B cell (primary cell): ENCODE results near the gene SBK1. TPM values are rescaled to one million over a fixed set of nuclear protein-coding genes. Genes with fewer than 3 reads are reported as not detected.

Experiments used
- ATAC-seq: fragments of 200-7000 bp; cut with Tn5 transposase; one replicate; pipeline ENCODE4 v1.10.0; 2021; ENCODE audit warnings: low read depth, mild to moderate bottlenecking, moderate number of reproducible peaks, moderate library complexity
- CTCF ChIA-PET: fragments of 350-600 bp; sonication (Branson Sonifier 250); formaldehyde crosslinking; loops from one replicate; lab custom pipeline; 2021; ENCODE audit warnings: antibody characterized with exemption, inconsistent platforms; lab: Charles Lee
- POLR2A ChIA-PET: fragments of 350-600 bp; sonication (Branson Sonifier 250); formaldehyde crosslinking; loops from one replicate; lab custom pipeline; 2021; ENCODE audit warnings: antibody characterized with exemption; lab: Charles Lee
- DNase-seq: peaks from one replicate; pipeline ENCODE4 v3.0.0; 2013
- H2AFZ ChIP-seq: 2 replicates; pipeline ENCODE4 v1.6.1; 2012; ENCODE audit warnings: mild to moderate bottlenecking, low read depth, low read length; ENCODE audit not compliant: insufficient read depth, poor library complexity, severe bottlenecking
- H3K27ac ChIP-seq, 2 donors: 1 replicate in 1 of 2; 2 replicates in 1 of 2; pipeline ENCODE4 v1.5.1; 2012 to 2013; ENCODE audit warnings: low read length in 2 of 2, mild to moderate bottlenecking in 2 of 2, moderate library complexity in 1 of 2
- H3K27me3 ChIP-seq, 4 experiments: fragments of 200-600 bp in 1 of 4; sonication (generic) in 1 of 4; replicated peaks in 1 of 4; 1 replicate in 2 of 4; 2 replicates in 2 of 4; pipeline versions ENCODE4 v1.6.1 to v1.7.0; 2013 to 2016; ENCODE audit warnings: low read length in 3 of 4, mild to moderate bottlenecking in 2 of 4, mixed read lengths in 1 of 4, moderate library complexity in 1 of 4; ENCODE audit not compliant: insufficient read depth in 4 of 4, control insufficient read depth in 3 of 4; ENCODE audit errors: control extremely low read depth in 1 of 4
- H3K36me3 ChIP-seq, 2 experiments: replicated peaks in 1 of 2; 1 replicate in 1 of 2; 2 replicates in 1 of 2; pipeline versions ENCODE4 v1.6.1 to v1.7.1; 2013; ENCODE audit warnings: low read length in 1 of 2; ENCODE audit not compliant: insufficient read depth in 2 of 2, control insufficient read depth in 1 of 2; ENCODE audit errors: control extremely low read depth in 1 of 2, extremely low read depth in 1 of 2
- H3K4me1 ChIP-seq, 2 donors: fragments of 200-600 bp in 1 of 2; sonication (generic) in 1 of 2; 1 replicate in 1 of 2; 2 replicates in 1 of 2; pipeline versions ENCODE4 v1.5.1 to v1.6.1; 2013 to 2017; ENCODE audit warnings: low read length in 2 of 2; ENCODE audit not compliant: control insufficient read depth in 2 of 2, insufficient read depth in 2 of 2
- H3K4me2 ChIP-seq: replicated peaks from 2 replicates; pipeline ENCODE3; 2012; ENCODE audit warnings: mild to moderate bottlenecking, low read depth, low read length; ENCODE audit not compliant: poor library complexity, severe bottlenecking
- H3K4me3 ChIP-seq, 5 experiments: fragments of 200-600 bp in 1 of 5; sonication (generic) in 1 of 5; 1 replicate in 3 of 5; 2 replicates in 2 of 5; pipeline versions ENCODE4 v1.5.1 to v1.7.0; 2011 to 2016; ENCODE audit warnings: low read length in 4 of 5, mild to moderate bottlenecking in 4 of 5, low read depth in 2 of 5, control low read depth in 1 of 5, moderate library complexity in 1 of 5; ENCODE audit not compliant: insufficient read depth in 1 of 5; ENCODE audit errors: control extremely low read depth in 1 of 5, extremely low read depth in 1 of 5
- H3K79me2 ChIP-seq: fragments of 200-600 bp; sonication (generic); one replicate; pipeline ENCODE4 v1.6.0; 2016; ENCODE audit warnings: low read length; ENCODE audit not compliant: control insufficient read depth, insufficient read depth
- H3K9ac ChIP-seq: fragments of 200-600 bp; sonication (generic); 2 replicates; pipeline ENCODE4 v1.6.1; 2017; ENCODE audit warnings: mild to moderate bottlenecking, low read length, moderate library complexity
- H3K9me3 ChIP-seq, 3 donors: one replicate each; pipeline versions ENCODE4 v1.6.1 to v1.7.1; 2013; ENCODE audit warnings: low read length in 2 of 3; ENCODE audit not compliant: control insufficient read depth in 2 of 3, insufficient read depth in 1 of 3; ENCODE audit errors: control extremely low read depth in 1 of 3
- H4K20me1 ChIP-seq: 2 replicates; pipeline ENCODE4 v1.6.0; 2012; ENCODE audit warnings: mild to moderate bottlenecking, low read length; ENCODE audit not compliant: insufficient read depth, control insufficient read depth, poor library complexity, severe bottlenecking
- H3K27ac Mint-ChIP-seq: one replicate; pipeline ENCODE4 v1.8.0; 2021; ENCODE audit warnings: mixed read lengths
- H3K27me3 Mint-ChIP-seq: one replicate; pipeline ENCODE4 v1.8.0; 2021; ENCODE audit warnings: mixed read lengths
- H3K4me1 Mint-ChIP-seq: one replicate; pipeline ENCODE4 v1.8.0; 2021; ENCODE audit warnings: mixed read lengths
- H3K4me3 Mint-ChIP-seq: one replicate; pipeline ENCODE4 v1.8.0; 2021; ENCODE audit warnings: mixed read lengths
- H3K9me3 Mint-ChIP-seq: one replicate; pipeline ENCODE4 v1.8.0; 2022; ENCODE audit warnings: mixed read lengths; ENCODE audit not compliant: insufficient read depth
- EZH2 ChIP-seq: IDR thresholded peaks from 2 replicates; pipeline ENCODE4 v1.6.1; 2012; ENCODE audit warnings: borderline replicate concordance, low read depth, mild to moderate bottlenecking, moderate library complexity, low read length; ENCODE audit not compliant: insufficient read depth, poor library complexity, severe bottlenecking
- WGBS: methylation state at CpG from one replicate; pipeline ENCODE4 v1.1.5; 2013; ENCODE audit warnings: missing lambda C conversion rate; ENCODE audit not compliant: insufficient coverage; 5-methylcytosine and 5-hydroxymethylcytosine counted together
- intact Hi-C: fragments of 100-400 bp; cut with micrococcal nuclease; formaldehyde crosslinking; loops from one replicate; pipeline ENCODE4 v1.10.0; 2022
- polyA plus RNA-seq: library from polyadenylated mRNA; depleted of rRNA; stranded (reverse); fragments of >200 nt; gene quantifications from 2 replicates; pipeline ENCODE4 v1.2.3, GENCODE V29; 2012
- total RNA-seq, 2 donors: library from RNA; stranded (reverse); fragments of 120-200 nt in 1 of 2; gene quantifications; 1 replicate in 1 of 2; 2 replicates in 1 of 2; pipeline versions ENCODE4 v1.2.3 to v1.2.4, GENCODE V29; 2013 to 2022
- TF ChIP-seq, protein P1 (sequence below): fragments of 200-600 bp; IDR thresholded peaks from one replicate; pipeline ENCODE4 v1.8.0; 2022; ENCODE audit warnings: antibody characterized with exemption, mild to moderate bottlenecking

Gene SBK1
- total and polyA plus RNA-seq, 2 donors (not counting 1 experiment from before 2014, with no cell fraction given) = 0.22 to 1.3 TPM

DNA sequence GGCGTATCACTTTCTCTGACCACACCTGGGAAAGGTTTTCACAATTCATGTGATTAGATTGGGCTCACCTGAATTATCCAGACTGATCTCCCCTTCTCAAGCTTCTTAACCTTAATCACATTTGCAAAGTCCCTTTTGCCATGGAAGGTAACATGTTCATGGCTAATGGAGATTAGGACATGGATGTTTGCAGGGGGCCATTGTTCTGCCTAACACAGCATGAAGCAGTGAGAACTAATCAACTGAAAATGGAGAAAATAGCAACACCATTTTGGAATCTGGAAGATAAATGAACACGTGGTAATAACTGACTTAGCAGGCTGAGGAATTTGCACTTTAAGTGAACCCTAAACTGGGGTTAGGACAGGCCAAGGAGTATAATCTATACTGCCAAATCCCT, 25.0 kb upstream of the SBK1 start:
- peaks cover 0 to 7% (median 0%) of the 10 kb centered on the region in 4 experiments for H3K27me3 ChIP-seq
- H3K79me2 ChIP-seq = no peaks in the 10 kb centered on the region
- no peaks in the 10 kb centered on the region for H4K20me1 ChIP-seq
- no peak overlapping the region for H3K27ac ChIP-seq
- Mint-ChIP-seq H3K4me3 (no peak overlapping the region), H3K4me1 (no peaks in the 10 kb centered on the region), H3K27me3 (peaks cover 27% of the 10 kb centered on the region), H3K27ac (no peak overlapping the region), H3K9me3 (no peaks in the 10 kb centered on the region)
- H3K9me3 ChIP-seq = peaks cover 0 to 9% (median 0%) of the 10 kb centered on the region in 3 donors
- TF ChIP-seq EZH2 = no peak
- TF ChIP-seq, protein P1, sequence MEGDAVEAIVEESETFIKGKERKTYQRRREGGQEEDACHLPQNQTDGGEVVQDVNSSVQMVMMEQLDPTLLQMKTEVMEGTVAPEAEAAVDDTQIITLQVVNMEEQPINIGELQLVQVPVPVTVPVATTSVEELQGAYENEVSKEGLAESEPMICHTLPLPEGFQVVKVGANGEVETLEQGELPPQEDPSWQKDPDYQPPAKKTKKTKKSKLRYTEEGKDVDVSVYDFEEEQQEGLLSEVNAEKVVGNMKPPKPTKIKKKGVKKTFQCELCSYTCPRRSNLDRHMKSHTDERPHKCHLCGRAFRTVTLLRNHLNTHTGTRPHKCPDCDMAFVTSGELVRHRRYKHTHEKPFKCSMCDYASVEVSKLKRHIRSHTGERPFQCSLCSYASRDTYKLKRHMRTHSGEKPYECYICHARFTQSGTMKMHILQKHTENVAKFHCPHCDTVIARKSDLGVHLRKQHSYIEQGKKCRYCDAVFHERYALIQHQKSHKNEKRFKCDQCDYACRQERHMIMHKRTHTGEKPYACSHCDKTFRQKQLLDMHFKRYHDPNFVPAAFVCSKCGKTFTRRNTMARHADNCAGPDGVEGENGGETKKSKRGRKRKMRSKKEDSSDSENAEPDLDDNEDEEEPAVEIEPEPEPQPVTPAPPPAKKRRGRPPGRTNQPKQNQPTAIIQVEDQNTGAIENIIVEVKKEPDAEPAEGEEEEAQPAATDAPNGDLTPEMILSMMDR = no peak
- POLR2A ChIA-PET = no interaction called here
- no peak overlapping the region for H2AFZ ChIP-seq
- CTCF ChIA-PET = no interaction called here
- H3K9ac ChIP-seq = no peak overlapping the region
- DNase-seq = no peak
- no peak overlapping the region for H3K4me2 ChIP-seq
- no peaks in the 10 kb centered on the region for H3K36me3 ChIP-seq
- H3K4me1 ChIP-seq = no peaks in the 10 kb centered on the region
- no peak for ATAC-seq
- WGBS = 80% methylated on average over 1 of the region's 2 CpGs
- intact Hi-C loops = no loop called here
- no peak overlapping the region for H3K4me3 ChIP-seq

DNA sequence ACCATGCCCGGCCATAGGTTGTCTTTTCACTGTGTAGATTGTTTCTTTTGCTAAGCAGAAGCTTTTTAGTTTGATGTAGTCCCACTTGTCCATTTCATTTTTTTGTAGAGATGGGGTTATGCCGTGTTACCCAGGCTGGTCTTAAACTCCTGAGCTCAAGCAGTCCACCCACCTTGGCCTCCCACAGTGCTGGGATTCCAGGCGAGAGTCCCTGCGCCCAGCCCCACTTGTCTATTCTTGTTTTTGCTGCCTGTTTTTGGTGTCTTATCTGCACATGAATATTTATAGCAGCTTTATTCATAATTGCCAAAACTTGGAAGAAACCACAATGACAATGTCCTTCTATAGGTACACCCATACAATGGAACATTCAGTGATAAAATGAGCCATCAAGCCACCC, 18.8 kb upstream of the SBK1 start:
- H3K4me3 Mint-ChIP-seq = no peak overlapping the region
- Histone ChIP-seq H3K27ac (no peak overlapping the region), H3K4me3 (no peak overlapping the region), H3K9ac (no peak overlapping the region), H4K20me1 (no peaks in the 10 kb centered on the region), H3K79me2 (no peaks in the 10 kb centered on the region), H3K4me1 (peaks cover 3 to 9% of the 10 kb centered on the region in 2 donors), H3K27me3 (peaks cover 0 to 19% (median 4%) of the 10 kb centered on the region in 4 experiments), H3K4me2 (no peak overlapping the region), H3K36me3 (no peaks in the 10 kb centered on the region), H2AFZ (no peak overlapping the region), H3K9me3 (peaks cover 0 to 9% (median 0%) of the 10 kb centered on the region in 3 donors)
- H3K9me3 Mint-ChIP-seq = no peaks in the 10 kb centered on the region
- ATAC-seq = no peak
- no peak for DNase-seq
- no CpG with 5 or more reads among the region's 4 CpGs for WGBS
- intact Hi-C loops = no loop called here
- ChIA-PET POLR2A (no interaction called here), CTCF (interaction anchor here (0.9 to 1.6 kb wide), 2 partner anchors 43 to 53 kb away, joined by 3 to 4 read pairs; no protein-coding TSS in a partner anchor)
- H3K4me1 Mint-ChIP-seq = peaks cover 10% of the 10 kb centered on the region
- H3K27me3 Mint-ChIP-seq = peaks cover 43% of the 10 kb centered on the region
- no peak for TF ChIP-seq EZH2
- TF ChIP-seq, protein P1 = no peak
- H3K27ac Mint-ChIP-seq = no peak overlapping the region
